ENCODE data around the gene LRIT2.

The LRIT2 gene

GRCh38 chr10:84243759-84244158 is 18.4 kb upstream of the LRIT2 start:
- DNase-seq (ENCODE audit: low read depth in 3 of 3): no peak

DNA sequence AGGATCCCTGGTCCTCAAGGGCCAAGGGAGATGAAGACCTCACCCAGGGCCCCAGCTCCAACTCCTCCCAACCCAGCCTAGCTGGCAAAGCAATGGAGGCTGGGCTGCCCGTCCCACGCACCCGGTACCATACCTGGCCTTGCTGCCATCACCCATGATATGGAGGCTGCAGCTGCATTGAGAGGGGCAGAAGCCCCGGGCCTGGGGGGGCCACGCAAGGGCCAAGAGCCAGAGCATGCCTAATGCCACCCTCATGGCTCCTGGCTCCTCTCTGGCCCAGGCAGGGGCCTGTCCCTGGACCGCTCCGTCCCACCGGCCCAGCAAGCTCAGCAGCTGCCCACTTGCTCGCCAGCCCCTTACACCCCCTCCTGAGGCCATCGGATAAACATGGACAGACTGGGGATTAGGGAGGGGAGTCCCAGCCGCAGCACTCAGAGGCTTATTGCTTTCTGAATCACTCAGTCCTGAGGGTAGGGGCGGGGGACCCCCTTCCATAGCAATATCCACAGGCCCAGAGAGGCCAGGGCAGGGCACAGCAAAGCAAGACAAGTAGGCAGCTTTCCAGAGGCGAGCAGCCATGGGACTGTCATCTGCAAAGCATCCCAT is 15.9 kb upstream of the LRIT2 start, which contains the start of gene LRIT1:
LRIT1 (minus strand) TSS at position 362 of the 606 bp plus-strand sequence; CDS start at position 255, 107 bp downstream.
- no peak for DNase-seq (ENCODE audit: low read depth in 3 of 3)

- DNase-seq (ENCODE audit: low read depth in 3 of 3): no peak
Measured at GRCh38 chr10:84238909-84239308, 13.6 kb upstream of the LRIT2 start.

- DNase-seq (ENCODE audit: low read depth in 3 of 3): no peak
Measured at GRCh38 chr10:84237199-84238051, 12.1 kb upstream of the LRIT2 start.

DNA sequence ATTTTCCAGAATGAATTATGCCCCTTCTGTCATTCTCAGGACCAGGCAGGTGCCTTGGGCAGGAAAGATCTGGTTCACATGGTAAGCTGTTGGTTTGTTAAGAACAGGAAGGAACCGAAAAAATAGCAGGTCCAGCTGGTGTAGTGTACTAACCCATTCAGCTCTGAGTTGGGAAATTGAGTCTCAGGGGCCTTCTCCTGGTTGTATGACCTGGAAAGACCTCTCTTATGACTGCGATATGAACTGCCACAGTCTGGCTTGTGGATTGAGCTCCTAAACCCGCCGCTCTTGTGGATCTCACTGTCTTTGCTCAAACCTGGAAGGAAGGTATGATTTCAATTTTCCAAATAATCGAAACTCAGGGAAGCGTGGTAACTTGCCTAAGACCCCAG is 11.5 kb upstream of the LRIT2 start:
- DNase-seq (ENCODE audit: low read depth in 3 of 3): no peak

- DNase-seq (ENCODE audit: low read depth in 3 of 3): no peak
Measured at GRCh38 chr10:84235096-84235495, 9.8 kb upstream of the LRIT2 start.

DNA sequence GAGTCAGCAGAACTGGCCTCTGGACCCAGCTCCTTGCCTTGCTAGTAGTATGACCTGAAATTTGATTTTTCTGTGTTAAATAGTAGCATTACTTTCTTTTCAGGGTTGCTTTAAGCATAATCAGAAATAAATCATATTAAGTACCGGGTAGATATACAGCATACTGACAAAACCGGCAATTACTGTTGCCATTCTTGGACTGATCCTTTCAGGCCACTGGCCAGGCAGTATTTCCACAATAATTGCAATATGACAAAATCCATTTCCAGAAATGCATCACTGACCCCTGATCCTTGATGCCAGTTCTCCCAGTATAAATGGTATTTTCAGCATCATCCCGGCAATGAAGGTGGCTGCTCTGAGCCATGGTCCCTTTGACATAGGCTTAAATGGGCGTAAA is 9.1 kb upstream of the LRIT2 start:
- no peak for DNase-seq (ENCODE audit: low read depth in 3 of 3)

DNA sequence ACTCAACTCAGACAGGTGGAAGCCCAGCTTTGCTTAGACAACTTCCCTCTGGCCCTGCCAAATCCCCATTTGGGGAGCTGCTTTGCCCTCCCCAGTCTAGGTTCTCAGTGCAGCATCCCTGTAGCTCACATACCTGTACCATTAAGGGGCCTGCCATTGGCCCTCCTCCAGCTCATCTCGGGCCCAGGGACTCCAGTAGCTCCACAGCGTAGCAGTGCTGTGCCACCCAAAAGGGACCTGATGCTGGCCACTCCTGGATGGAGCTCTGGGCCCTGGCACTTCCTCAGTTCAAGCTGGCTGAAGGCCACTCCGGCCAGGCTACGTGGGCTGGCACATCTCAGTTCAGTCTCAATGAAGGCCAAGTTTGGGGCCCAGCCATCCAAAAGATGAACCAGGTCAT is 8.6 kb upstream of the LRIT2 start:
- DNase-seq (ENCODE audit: low read depth in 3 of 3): no peak

GRCh38 chr10:84232376-84232775 is 7.0 kb upstream of the LRIT2 start:
- no peak for DNase-seq (ENCODE audit: low read depth in 3 of 3)

DNA sequence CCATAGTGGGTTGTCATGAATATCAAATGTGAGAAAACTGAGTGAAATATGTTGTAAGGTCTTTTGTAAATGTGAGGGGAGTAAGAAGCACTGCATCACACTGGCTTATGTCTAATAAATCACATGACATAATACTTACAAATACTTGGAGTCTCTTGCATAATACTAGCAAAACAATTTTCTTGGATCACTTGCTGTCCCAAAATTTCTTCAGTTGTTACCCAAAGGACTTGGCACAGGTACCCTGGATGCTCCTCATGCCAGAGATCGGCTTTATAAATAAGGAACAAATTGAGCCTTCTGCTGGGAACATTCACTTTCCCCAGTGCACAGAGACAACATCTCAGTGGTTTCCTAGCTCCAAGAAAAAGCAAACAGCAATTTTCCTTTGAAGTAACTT is 5.0 kb upstream of the LRIT2 start:
- DNase-seq (ENCODE audit: low read depth in 3 of 3): no peak

- no peak for DNase-seq (ENCODE audit: low read depth in 3 of 3)
Measured at GRCh38 chr10:84227810-84228209, 2.5 kb upstream of the LRIT2 start.

- DNase-seq (ENCODE audit: low read depth in 3 of 3): no peak
Measured at GRCh38 chr10:84226616-84227015, 1.3 kb upstream of the LRIT2 start.

- DNase-seq (ENCODE audit: low read depth in 3 of 3): no peak
Measured at GRCh38 chr10:84224411-84225028, 824 bp downstream of the LRIT2 start.

- no peak for DNase-seq (ENCODE audit: low read depth in 3 of 3)
Measured at GRCh38 chr10:84221916-84222315, 3.4 kb downstream of the LRIT2 start.

DNA sequence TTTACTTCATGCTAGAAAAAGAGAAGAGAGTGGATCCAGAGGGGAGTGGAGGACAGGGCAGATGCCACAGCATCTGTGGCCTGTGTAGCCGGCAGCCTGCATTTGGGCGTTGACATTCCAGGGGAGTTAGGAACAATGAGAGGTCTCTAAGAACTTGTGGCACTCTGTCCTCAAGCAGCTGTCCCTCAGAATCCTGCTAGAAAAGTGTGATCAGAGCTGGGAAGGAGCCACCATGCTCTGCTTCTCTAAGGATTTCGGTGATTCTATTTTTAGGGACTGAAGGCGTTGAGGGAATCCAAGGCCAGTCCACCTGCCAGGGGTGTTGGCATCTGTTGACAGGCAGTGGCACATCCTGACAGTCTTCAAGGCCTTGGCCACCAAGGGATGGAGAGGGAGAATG is 7.6 kb downstream of the LRIT2 start:
- no peak for DNase-seq (ENCODE audit: low read depth in 3 of 3)

- DNase-seq (ENCODE audit: low read depth in 3 of 3): no peak
Measured at GRCh38 chr10:84216834-84217233, 8.5 kb downstream of the LRIT2 start.

DNA sequence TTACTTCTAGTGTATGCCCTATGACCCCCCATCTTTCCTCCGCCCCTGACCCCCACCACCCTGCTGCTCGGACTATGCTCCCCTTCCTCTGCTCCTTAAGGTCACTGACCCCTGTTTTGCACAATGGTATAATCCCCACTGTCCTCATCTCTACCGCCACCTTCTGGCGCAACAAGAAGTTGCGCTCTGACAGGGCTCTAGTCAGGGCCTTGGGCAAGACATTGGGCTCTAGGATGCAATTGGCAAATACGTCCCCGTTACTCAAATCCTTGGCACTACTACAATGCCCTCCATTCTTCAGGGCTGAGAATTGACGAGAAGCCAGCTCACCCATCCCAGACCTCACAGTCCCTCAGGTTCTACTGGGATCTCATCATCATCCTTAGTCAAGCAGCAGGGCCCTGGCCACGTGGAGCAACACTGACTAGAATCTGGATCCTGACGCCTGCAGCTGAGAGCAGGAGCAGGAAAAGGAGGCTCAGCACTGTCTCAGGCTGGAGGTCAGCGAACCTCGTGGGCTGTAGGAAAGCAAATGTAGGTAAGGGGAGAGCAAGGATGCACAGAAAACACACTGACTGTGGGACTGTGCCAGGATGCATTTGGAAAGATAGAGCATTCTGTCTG is 10.6 kb downstream of the LRIT2 start:
- DNase-seq (ENCODE audit: low read depth in 3 of 3): peak in 1 of 3 experiments; percentile 21

DNA sequence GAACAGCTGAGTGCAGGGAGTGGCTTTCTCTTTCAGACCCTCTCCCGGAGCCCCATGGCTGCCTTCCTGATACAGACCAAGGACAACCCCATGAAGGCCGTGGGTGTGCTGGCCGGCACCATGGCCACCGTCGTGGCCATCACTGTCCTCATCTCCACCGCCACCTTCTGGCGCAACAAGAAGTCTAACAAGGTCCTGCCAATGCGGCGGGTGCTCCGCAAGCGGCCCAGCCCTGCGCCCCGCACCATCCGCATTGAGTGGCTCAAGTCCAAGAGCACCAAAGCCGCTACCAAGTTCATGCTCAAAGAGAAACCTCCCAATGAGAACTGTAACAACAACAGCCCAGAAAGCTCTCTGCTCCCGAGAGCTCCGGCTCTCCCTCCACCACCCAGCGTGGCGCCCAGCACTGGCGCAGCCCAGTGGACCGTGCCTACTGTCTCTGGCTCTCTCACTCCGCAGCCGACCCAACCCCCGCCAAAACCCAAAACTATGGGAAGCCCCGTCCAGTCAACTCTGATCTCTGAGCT is 11.2 kb downstream of the LRIT2 start:
- DNase-seq (ENCODE audit: low read depth in 3 of 3): no peak

GRCh38 chr10:84213076-84213475 is 12.3 kb downstream of the LRIT2 start:
- DNase-seq (ENCODE audit: low read depth in 3 of 3): no peak

- DNase-seq (ENCODE audit: low read depth in 3 of 3): no peak
Measured at GRCh38 chr10:84212014-84212413, 13.3 kb downstream of the LRIT2 start.

GRCh38 chr10:84211566-84211965 is 13.8 kb downstream of the LRIT2 start:
- DNase-seq (ENCODE audit: low read depth in 3 of 3): no peak

GRCh38 chr10:84208023-84208422 is 17.3 kb downstream of the LRIT2 start:
- no peak for DNase-seq (ENCODE audit: low read depth in 3 of 3)
